ENCODE data around the gene NEU3. TPM values are rescaled to one million over a fixed set of nuclear protein-coding genes. Genes with fewer than 3 reads are reported as not detected.

Gene NEU3
- polyA plus RNA-seq, result 17.1 TPM
- long read RNA-seq, donor 1, partial matches to known transcripts, result 0 of 1 reads
- long read RNA-seq, donor 1, other reads (novel, unspliced or antisense), result 0 of 1 reads
- long read RNA-seq, donor 2, full-length matches to known transcripts, result 4 of 4 reads
- long read RNA-seq, donor 2, partial matches to known transcripts, result 0 of 4 reads
- long read RNA-seq, donor 2, other reads (novel, unspliced or antisense), result 0 of 4 reads
- long read RNA-seq, donor 3, result 0 reads
- long read RNA-seq, donor 4, result 0 reads
- long read RNA-seq, donor 5, partial matches to known transcripts, result 0 of 2 reads
- long read RNA-seq, donor 5, other reads (novel, unspliced or antisense), result 0 of 2 reads
- long read RNA-seq, donor 6, full-length matches to known transcripts, result 5 of 5 reads
- long read RNA-seq, donor 6, partial matches to known transcripts, result 0 of 5 reads
- long read RNA-seq, donor 6, other reads (novel, unspliced or antisense), result 0 of 5 reads
- long read RNA-seq, donor 7, partial matches to known transcripts, result 0 of 2 reads
- long read RNA-seq, donor 7, other reads (novel, unspliced or antisense), result 0 of 2 reads
- long read RNA-seq, donor 8, full-length matches to known transcripts, result 5 of 10 reads
- long read RNA-seq, donor 8, partial matches to known transcripts, result 5 of 10 reads
- long read RNA-seq, donor 8, other reads (novel, unspliced or antisense), result 0 of 10 reads
- long read RNA-seq, donor 9, partial matches to known transcripts, result 0 of 1 reads
- long read RNA-seq, donor 9, other reads (novel, unspliced or antisense), result 0 of 1 reads
- long read RNA-seq, donor 10, partial matches to known transcripts, result 0 of 3 reads
- long read RNA-seq, donor 10, other reads (novel, unspliced or antisense), result 0 of 3 reads
- long read RNA-seq, donor 11, full-length matches to known transcripts, result 2 of 2 reads
- long read RNA-seq, donor 11, partial matches to known transcripts, result 0 of 2 reads
- long read RNA-seq, donor 11, other reads (novel, unspliced or antisense), result 0 of 2 reads

- H3K36me3 ChIP-seq (ENCODE audit: control insufficient read depth, insufficient read depth, low read length), result no peaks in the 10 kb centered on the region
- no peaks in the 10 kb centered on the region for H3K9me3 ChIP-seq (ENCODE audit: control insufficient read depth, low read depth, low read length)
- WGBS (ENCODE audit: insufficient coverage, low lambda C conversion rate), result 0% methylated on average over 2 of the region's 46 CpGs
- H3K27ac ChIP-seq (ENCODE audit: low read length), result peak within 1 kb of the TSS; percentile 84
- H3K27me3 ChIP-seq (ENCODE audit: control insufficient read depth, insufficient read depth, low read length), result no peaks in the 10 kb centered on the region
- DNase-seq, result peak; percentile 60 to 86
- H3K4me3 ChIP-seq (ENCODE audit: low read length), result peak within 1 kb of the TSS; percentile 89
- H3K4me1 ChIP-seq (ENCODE audit: control insufficient read depth, insufficient read depth, low read length), result peaks cover 13% of the 10 kb centered on the region
Measured at GRCh38 chr11:74988541-74989259, at the start of gene NEU3. TSS of gene NEU3 (plus strand) at chr11:74988933. CDS start at chr11:74989061, 128 bp downstream.

- Histone ChIP-seq H3K4me1 (ENCODE audit: control insufficient read depth, insufficient read depth, low read length) (no peaks in the 10 kb centered on the region), H3K27ac (ENCODE audit: low read length) (no peak overlapping the region), H3K27me3 (ENCODE audit: control insufficient read depth, insufficient read depth, low read length) (no peaks in the 10 kb centered on the region), H3K4me3 (ENCODE audit: low read length) (no peak overlapping the region), H3K9me3 (ENCODE audit: control insufficient read depth, low read depth, low read length) (no peaks in the 10 kb centered on the region), H3K36me3 (ENCODE audit: control insufficient read depth, insufficient read depth, low read length) (peaks cover 74% of the 10 kb centered on the region)
- no peak for DNase-seq
Measured at GRCh38 chr11:74941492-74941891, 47.2 kb upstream of the NEU3 start.

- WGBS (ENCODE audit: insufficient coverage, low lambda C conversion rate), result 100% methylated on average over 3 of the region's 5 CpGs
- Histone ChIP-seq H3K4me1 (ENCODE audit: control insufficient read depth, insufficient read depth, low read length) (no peaks in the 10 kb centered on the region), H3K36me3 (ENCODE audit: control insufficient read depth, insufficient read depth, low read length) (peaks cover 67% of the 10 kb centered on the region), H3K27ac (ENCODE audit: low read length) (no peak overlapping the region), H3K27me3 (ENCODE audit: control insufficient read depth, insufficient read depth, low read length) (no peaks in the 10 kb centered on the region), H3K4me3 (ENCODE audit: low read length) (no peak overlapping the region), H3K9me3 (ENCODE audit: control insufficient read depth, low read depth, low read length) (no peaks in the 10 kb centered on the region)
- DNase-seq, result no peak
Measured at GRCh38 chr11:74942073-74942759, 46.5 kb upstream of the NEU3 start.

- H3K27ac ChIP-seq (ENCODE audit: low read length), result peak overlapping the region; percentile 80
- peaks cover 17% of the 10 kb centered on the region for H3K36me3 ChIP-seq (ENCODE audit: control insufficient read depth, insufficient read depth, low read length)
- H3K4me1 ChIP-seq (ENCODE audit: control insufficient read depth, insufficient read depth, low read length), result peaks cover 6% of the 10 kb centered on the region
- no peaks in the 10 kb centered on the region for H3K9me3 ChIP-seq (ENCODE audit: control insufficient read depth, low read depth, low read length)
- no peak for DNase-seq
- no CpG with 5 or more reads among the region's 9 CpGs for WGBS (ENCODE audit: insufficient coverage, low lambda C conversion rate)
- H3K27me3 ChIP-seq (ENCODE audit: control insufficient read depth, insufficient read depth, low read length), result no peaks in the 10 kb centered on the region
- peak overlapping the region; percentile 90 for H3K4me3 ChIP-seq (ENCODE audit: low read length)
Measured at GRCh38 chr11:74948546-74948897, 40.2 kb upstream of the NEU3 start.

GRCh38 chr11:74948898-74949752, 39.6 kb upstream of the NEU3 start, which contains the start of the genes SPCS2 and XRRA1:
TSS of gene SPCS2 (plus strand) at chr11:74949266. CDS start at chr11:74949286, 20 bp downstream.
TSS of gene XRRA1 (minus strand) at chr11:74949091. CDS start at chr11:74940878, 8,213 bp downstream.
- H3K27ac ChIP-seq (ENCODE audit: low read length), result peak within 1 kb of the TSS; percentile 80

GRCh38 chr11:74949753-74950137, 39.0 kb upstream of the NEU3 start:
- peak overlapping the region; percentile 90 for H3K4me3 ChIP-seq (ENCODE audit: low read length)
- 4% methylated on average over 5 of the region's 6 CpGs for WGBS (ENCODE audit: insufficient coverage, low lambda C conversion rate)
- H3K27me3 ChIP-seq (ENCODE audit: control insufficient read depth, insufficient read depth, low read length), result no peaks in the 10 kb centered on the region
- peaks cover 6% of the 10 kb centered on the region for H3K4me1 ChIP-seq (ENCODE audit: control insufficient read depth, insufficient read depth, low read length)
- no peak overlapping the region for H3K27ac ChIP-seq (ENCODE audit: low read length)
- peaks cover 7% of the 10 kb centered on the region for H3K36me3 ChIP-seq (ENCODE audit: control insufficient read depth, insufficient read depth, low read length)
- H3K9me3 ChIP-seq (ENCODE audit: control insufficient read depth, low read depth, low read length), result no peaks in the 10 kb centered on the region
- DNase-seq, result no peak

More at GRCh38 chr11:74948898-74949752, 39.6 kb upstream of the NEU3 start, which contains the start of the genes SPCS2 and XRRA1:
- WGBS (ENCODE audit: insufficient coverage, low lambda C conversion rate), result 0% methylated on average over 4 of the region's 67 CpGs
- no peaks in the 10 kb centered on the region for H3K27me3 ChIP-seq (ENCODE audit: control insufficient read depth, insufficient read depth, low read length)
- no peaks in the 10 kb centered on the region for H3K9me3 ChIP-seq (ENCODE audit: control insufficient read depth, low read depth, low read length)
- H3K36me3 ChIP-seq (ENCODE audit: control insufficient read depth, insufficient read depth, low read length), result peaks cover 11% of the 10 kb centered on the region
- peak; percentile 97 to 99 for DNase-seq
- peak within 1 kb of the TSS; percentile 90 for H3K4me3 ChIP-seq (ENCODE audit: low read length)
- peaks cover 6% of the 10 kb centered on the region for H3K4me1 ChIP-seq (ENCODE audit: control insufficient read depth, insufficient read depth, low read length)

GRCh38 chr11:74950374-74950969, 38.3 kb upstream of the NEU3 start:
- H3K4me1 ChIP-seq (ENCODE audit: control insufficient read depth, insufficient read depth, low read length), result peaks cover 6% of the 10 kb centered on the region
- no peak overlapping the region for H3K27ac ChIP-seq (ENCODE audit: low read length)
- no peaks in the 10 kb centered on the region for H3K27me3 ChIP-seq (ENCODE audit: control insufficient read depth, insufficient read depth, low read length)
- H3K9me3 ChIP-seq (ENCODE audit: control insufficient read depth, low read depth, low read length), result no peaks in the 10 kb centered on the region
- H3K36me3 ChIP-seq (ENCODE audit: control insufficient read depth, insufficient read depth, low read length), result peaks cover 6% of the 10 kb centered on the region
- peak overlapping the region; percentile 90 for H3K4me3 ChIP-seq (ENCODE audit: low read length)
- WGBS (ENCODE audit: insufficient coverage, low lambda C conversion rate), result no CpG with 5 or more reads among the region's 2 CpGs
- DNase-seq, result no peak

- DNase-seq, result no peak
- Histone ChIP-seq H3K4me3 (ENCODE audit: low read length) (no peak overlapping the region), H3K4me1 (ENCODE audit: control insufficient read depth, insufficient read depth, low read length) (peaks cover 6% of the 10 kb centered on the region), H3K36me3 (ENCODE audit: control insufficient read depth, insufficient read depth, low read length) (peaks cover 6% of the 10 kb centered on the region), H3K27me3 (ENCODE audit: control insufficient read depth, insufficient read depth, low read length) (no peaks in the 10 kb centered on the region), H3K27ac (ENCODE audit: low read length) (no peak overlapping the region), H3K9me3 (ENCODE audit: control insufficient read depth, low read depth, low read length) (no peaks in the 10 kb centered on the region)
- 100% methylated on average over 1 of the region's 8 CpGs for WGBS (ENCODE audit: insufficient coverage, low lambda C conversion rate)
Measured at GRCh38 chr11:74951226-74951625, 37.5 kb upstream of the NEU3 start.

GRCh38 chr11:74952752-74953151, 36.0 kb upstream of the NEU3 start:
- WGBS (ENCODE audit: insufficient coverage, low lambda C conversion rate), result 100% methylated on average over 1 of the region's 2 CpGs
- Histone ChIP-seq H3K27ac (ENCODE audit: low read length) (no peak overlapping the region), H3K9me3 (ENCODE audit: control insufficient read depth, low read depth, low read length) (no peaks in the 10 kb centered on the region), H3K27me3 (ENCODE audit: control insufficient read depth, insufficient read depth, low read length) (no peaks in the 10 kb centered on the region), H3K4me3 (ENCODE audit: low read length) (no peak overlapping the region), H3K36me3 (ENCODE audit: control insufficient read depth, insufficient read depth, low read length) (peaks cover 8% of the 10 kb centered on the region), H3K4me1 (ENCODE audit: control insufficient read depth, insufficient read depth, low read length) (peaks cover 6% of the 10 kb centered on the region)
- no peak for DNase-seq
